K562 (cell line): ENCODE data around the gene BID.

Experiments
- EP300 ChIP-seq: IDR thresholded peaks from 2 replicates; pipeline ENCODE4 v1.6.1; 2012; ENCODE audit warnings: low read length, improper control_type of control experiment
- EZH2 ChIP-seq: IDR thresholded peaks from 2 replicates; pipeline ENCODE4 v1.6.1; 2012; ENCODE audit warnings: low read depth, mild to moderate bottlenecking, inconsistent platforms, low read length, borderline replicate concordance
- GABPA ChIP-seq: fragments of 200-800 bp; sonication (Bioruptor generic); conservative IDR thresholded peaks from 2 replicates; pipeline ENCODE4 v1.6.1; 2016; ENCODE audit warnings: low read depth, missing genetic modification characterization, missing compliant biosample characterization
- HEY1 ChIP-seq: fragments of 250-450 bp; sonication (Bioruptor Pico); IDR thresholded peaks from 2 replicates; pipeline ENCODE4 v1.5.0; 2020; ENCODE audit warnings: mild to moderate bottlenecking, moderate library complexity, borderline replicate concordance
- ILF3 ChIP-seq: fragments of 450-650 bp; IDR thresholded peaks from 2 replicates; pipeline ENCODE4 v1.6.1; 2018; ENCODE audit warnings: antibody characterized with exemption, mild to moderate bottlenecking, moderate library complexity, borderline replicate concordance
- PHB2 ChIP-seq: fragments of 450-650 bp; IDR thresholded peaks from 2 replicates; pipeline ENCODE4 v1.6.1; 2017; ENCODE audit warnings: low read depth
- POLR2A ChIP-seq: fragments of 450-650 bp; conservative IDR thresholded peaks from 2 replicates; pipeline ENCODE4 v1.6.1; 2016
- ZNF354B ChIP-seq: fragments of 250-450 bp; sonication (Bioruptor Pico); IDR thresholded peaks from 2 replicates; pipeline ENCODE4 v1.4.0; 2020
- TF ChIP-seq, protein P1 (sequence below): sonication (generic); formaldehyde crosslinking; IDR thresholded peaks from 2 replicates; pipeline ENCODE4 v1.8.1; 2023; ENCODE audit warnings: missing genetic modification reagents, mild to moderate bottlenecking, borderline replicate concordance
- TF ChIP-seq, protein P2 (sequence below): IDR thresholded peaks from 2 replicates; pipeline ENCODE4 v1.6.1; 2012; ENCODE audit warnings: low read depth, low read length, improper control_type of control experiment, borderline replicate concordance
- TF ChIP-seq, protein P3 (sequence below), 3 experiments: IDR thresholded peaks in 2 of 3; conservative IDR thresholded peaks in 1 of 3; 2 replicates each; pipeline ENCODE4 v1.5.1; 2011 to 2012; ENCODE audit warnings: low read length in 3 of 3, mild to moderate bottlenecking in 3 of 3, control low read depth in 2 of 3, improper control_type of control experiment in 1 of 3, inconsistent platforms in 1 of 3, low read depth in 1 of 3, mixed read lengths in 1 of 3, moderate library complexity in 1 of 3; ENCODE audit not compliant: insufficient read depth in 2 of 3
- TF ChIP-seq, protein P4 (sequence below): fragments of 250-450 bp; sonication (Bioruptor Pico); IDR thresholded peaks from 2 replicates; pipeline ENCODE4 v1.8.0; 2022; ENCODE audit warnings: inconsistent platforms, mild to moderate bottlenecking, moderate library complexity, borderline replicate concordance
- TF ChIP-seq, protein P5 (sequence below): sonication (generic); formaldehyde crosslinking; IDR thresholded peaks from 2 replicates; pipeline ENCODE4 v1.8.0; 2022; ENCODE audit warnings: mild to moderate bottlenecking, low read depth, missing genetic modification reagents

DNA sequence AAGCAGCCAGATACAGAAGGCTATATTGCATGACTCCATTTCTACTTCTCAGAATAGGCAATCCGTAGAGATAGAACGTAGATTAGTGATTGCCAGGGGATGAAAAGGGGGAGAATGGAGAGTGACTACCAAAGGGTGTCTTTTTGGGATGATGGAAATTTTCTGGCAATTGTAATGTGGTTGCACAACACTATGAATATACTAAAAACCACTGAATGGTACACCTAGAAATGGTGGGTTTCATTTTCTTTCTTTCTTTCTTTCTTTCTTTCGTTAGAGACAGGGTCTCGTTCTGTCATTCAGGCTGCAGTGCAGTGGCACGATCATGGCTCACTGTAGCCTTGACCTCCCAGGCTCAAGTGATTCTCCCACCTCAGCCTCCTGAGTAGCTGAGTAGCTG is 54.4 kb downstream of the BID start:
- TF ChIP-seq HEY1 (CRISPR knock-in tag) (no peak), EP300 (no peak), PHB2 (no peak), ZNF354B (CRISPR knock-in tag) (no peak), POLR2A (no peak), ILF3 (no peak), EZH2 (no peak), GABPA (tag) (no peak)
- TF ChIP-seq, protein P1, sequence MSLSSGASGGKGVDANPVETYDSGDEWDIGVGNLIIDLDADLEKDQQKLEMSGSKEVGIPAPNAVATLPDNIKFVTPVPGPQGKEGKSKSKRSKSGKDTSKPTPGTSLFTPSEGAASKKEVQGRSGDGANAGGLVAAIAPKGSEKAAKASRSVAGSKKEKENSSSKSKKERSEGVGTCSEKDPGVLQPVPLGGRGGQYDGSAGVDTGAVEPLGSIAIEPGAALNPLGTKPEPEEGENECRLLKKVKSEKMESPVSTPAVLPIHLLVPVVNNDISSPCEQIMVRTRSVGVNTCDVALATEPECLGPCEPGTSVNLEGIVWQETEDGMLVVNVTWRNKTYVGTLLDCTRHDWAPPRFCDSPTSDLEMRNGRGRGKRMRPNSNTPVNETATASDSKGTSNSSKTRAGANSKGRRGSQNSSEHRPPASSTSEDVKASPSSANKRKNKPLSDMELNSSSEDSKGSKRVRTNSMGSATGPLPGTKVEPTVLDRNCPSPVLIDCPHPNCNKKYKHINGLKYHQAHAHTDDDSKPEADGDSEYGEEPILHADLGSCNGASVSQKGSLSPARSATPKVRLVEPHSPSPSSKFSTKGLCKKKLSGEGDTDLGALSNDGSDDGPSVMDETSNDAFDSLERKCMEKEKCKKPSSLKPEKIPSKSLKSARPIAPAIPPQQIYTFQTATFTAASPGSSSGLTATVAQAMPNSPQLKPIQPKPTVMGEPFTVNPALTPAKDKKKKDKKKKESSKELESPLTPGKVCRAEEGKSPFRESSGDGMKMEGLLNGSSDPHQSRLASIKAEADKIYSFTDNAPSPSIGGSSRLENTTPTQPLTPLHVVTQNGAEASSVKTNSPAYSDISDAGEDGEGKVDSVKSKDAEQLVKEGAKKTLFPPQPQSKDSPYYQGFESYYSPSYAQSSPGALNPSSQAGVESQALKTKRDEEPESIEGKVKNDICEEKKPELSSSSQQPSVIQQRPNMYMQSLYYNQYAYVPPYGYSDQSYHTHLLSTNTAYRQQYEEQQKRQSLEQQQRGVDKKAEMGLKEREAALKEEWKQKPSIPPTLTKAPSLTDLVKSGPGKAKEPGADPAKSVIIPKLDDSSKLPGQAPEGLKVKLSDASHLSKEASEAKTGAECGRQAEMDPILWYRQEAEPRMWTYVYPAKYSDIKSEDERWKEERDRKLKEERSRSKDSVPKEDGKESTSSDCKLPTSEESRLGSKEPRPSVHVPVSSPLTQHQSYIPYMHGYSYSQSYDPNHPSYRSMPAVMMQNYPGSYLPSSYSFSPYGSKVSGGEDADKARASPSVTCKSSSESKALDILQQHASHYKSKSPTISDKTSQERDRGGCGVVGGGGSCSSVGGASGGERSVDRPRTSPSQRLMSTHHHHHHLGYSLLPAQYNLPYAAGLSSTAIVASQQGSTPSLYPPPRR (CRISPR knock-in tag): no peak
- TF ChIP-seq, protein P2, sequence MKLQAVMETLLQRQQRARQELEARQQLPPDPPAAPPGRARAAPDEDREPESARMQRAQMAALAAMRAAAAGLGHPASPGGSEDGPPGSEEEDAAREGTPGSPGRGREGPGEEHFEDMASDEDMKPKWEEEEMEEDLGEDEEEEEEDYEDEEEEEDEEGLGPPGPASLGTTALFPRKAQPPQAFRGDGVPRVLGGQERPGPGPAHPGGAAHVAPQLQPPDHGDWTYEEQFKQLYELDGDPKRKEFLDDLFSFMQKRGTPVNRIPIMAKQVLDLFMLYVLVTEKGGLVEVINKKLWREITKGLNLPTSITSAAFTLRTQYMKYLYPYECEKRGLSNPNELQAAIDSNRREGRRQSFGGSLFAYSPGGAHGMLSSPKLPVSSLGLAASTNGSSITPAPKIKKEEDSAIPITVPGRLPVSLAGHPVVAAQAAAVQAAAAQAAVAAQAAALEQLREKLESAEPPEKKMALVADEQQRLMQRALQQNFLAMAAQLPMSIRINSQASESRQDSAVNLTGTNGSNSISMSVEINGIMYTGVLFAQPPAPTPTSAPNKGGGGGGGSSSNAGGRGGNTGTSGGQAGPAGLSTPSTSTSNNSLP: no peak
- TF ChIP-seq, protein P3, sequence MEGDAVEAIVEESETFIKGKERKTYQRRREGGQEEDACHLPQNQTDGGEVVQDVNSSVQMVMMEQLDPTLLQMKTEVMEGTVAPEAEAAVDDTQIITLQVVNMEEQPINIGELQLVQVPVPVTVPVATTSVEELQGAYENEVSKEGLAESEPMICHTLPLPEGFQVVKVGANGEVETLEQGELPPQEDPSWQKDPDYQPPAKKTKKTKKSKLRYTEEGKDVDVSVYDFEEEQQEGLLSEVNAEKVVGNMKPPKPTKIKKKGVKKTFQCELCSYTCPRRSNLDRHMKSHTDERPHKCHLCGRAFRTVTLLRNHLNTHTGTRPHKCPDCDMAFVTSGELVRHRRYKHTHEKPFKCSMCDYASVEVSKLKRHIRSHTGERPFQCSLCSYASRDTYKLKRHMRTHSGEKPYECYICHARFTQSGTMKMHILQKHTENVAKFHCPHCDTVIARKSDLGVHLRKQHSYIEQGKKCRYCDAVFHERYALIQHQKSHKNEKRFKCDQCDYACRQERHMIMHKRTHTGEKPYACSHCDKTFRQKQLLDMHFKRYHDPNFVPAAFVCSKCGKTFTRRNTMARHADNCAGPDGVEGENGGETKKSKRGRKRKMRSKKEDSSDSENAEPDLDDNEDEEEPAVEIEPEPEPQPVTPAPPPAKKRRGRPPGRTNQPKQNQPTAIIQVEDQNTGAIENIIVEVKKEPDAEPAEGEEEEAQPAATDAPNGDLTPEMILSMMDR (IDR thresholded peaks at IDR 0.05 in 2 of 3, conservative IDR thresholded peaks at IDR 0.05 in 1 of 3; ENCODE audit: insufficient read depth in 2 of 3, low read depth in 1 of 3, low read length in 3 of 3): no peak
- TF ChIP-seq, protein P4, sequence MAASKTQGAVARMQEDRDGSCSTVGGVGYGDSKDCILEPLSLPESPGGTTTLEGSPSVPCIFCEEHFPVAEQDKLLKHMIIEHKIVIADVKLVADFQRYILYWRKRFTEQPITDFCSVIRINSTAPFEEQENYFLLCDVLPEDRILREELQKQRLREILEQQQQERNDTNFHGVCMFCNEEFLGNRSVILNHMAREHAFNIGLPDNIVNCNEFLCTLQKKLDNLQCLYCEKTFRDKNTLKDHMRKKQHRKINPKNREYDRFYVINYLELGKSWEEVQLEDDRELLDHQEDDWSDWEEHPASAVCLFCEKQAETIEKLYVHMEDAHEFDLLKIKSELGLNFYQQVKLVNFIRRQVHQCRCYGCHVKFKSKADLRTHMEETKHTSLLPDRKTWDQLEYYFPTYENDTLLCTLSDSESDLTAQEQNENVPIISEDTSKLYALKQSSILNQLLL (CRISPR knock-in tag): no peak
- TF ChIP-seq, protein P5, sequence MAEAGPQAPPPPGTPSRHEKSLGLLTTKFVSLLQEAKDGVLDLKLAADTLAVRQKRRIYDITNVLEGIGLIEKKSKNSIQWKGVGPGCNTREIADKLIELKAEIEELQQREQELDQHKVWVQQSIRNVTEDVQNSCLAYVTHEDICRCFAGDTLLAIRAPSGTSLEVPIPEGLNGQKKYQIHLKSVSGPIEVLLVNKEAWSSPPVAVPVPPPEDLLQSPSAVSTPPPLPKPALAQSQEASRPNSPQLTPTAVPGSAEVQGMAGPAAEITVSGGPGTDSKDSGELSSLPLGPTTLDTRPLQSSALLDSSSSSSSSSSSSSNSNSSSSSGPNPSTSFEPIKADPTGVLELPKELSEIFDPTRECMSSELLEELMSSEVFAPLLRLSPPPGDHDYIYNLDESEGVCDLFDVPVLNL (CRISPR knock-in tag): no peak
